A673 (cell line): Measurements from ENCODE around the gene MAB21L2.

Source experiments
- EZH2 ChIP-seq: fragments of 200-600 bp; sonication (generic); IDR thresholded peaks from 2 replicates; pipeline ENCODE4 v1.6.1; 2017; ENCODE audit warnings: borderline replicate concordance, low read depth, mild to moderate bottlenecking, mixed read lengths, antibody characterized with exemption, low read length; ENCODE audit not compliant: poor library complexity, severe bottlenecking
- TF ChIP-seq, protein P1 (sequence below): fragments of 300-800, 200-600 bp; sonication (generic); conservative IDR thresholded peaks from 2 replicates; pipeline ENCODE4 v1.5.1; 2017; ENCODE audit warnings: low read depth, mild to moderate bottlenecking, antibody characterized with exemption, low read length, moderate library complexity, mixed read lengths

DNA sequence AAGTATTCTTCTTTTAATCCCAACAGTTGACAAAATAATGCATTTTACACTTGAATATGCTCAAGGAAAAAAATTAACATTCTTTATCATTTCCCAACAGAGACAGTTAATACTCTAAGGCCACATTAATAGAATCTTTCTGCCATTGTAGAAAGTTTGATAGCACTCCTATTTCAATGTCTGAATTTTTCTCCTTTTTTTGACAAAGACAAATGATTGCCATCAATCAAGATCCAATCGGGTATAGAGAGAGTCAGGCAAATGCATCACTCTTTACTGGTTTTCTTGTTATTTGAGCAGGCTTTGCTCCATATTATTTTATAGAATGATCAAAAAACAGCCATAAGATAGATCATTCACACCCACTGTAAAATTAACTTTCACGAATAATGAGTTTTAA lies 46.1 kb downstream of the MAB21L2 start:
- TF ChIP-seq, protein P1, sequence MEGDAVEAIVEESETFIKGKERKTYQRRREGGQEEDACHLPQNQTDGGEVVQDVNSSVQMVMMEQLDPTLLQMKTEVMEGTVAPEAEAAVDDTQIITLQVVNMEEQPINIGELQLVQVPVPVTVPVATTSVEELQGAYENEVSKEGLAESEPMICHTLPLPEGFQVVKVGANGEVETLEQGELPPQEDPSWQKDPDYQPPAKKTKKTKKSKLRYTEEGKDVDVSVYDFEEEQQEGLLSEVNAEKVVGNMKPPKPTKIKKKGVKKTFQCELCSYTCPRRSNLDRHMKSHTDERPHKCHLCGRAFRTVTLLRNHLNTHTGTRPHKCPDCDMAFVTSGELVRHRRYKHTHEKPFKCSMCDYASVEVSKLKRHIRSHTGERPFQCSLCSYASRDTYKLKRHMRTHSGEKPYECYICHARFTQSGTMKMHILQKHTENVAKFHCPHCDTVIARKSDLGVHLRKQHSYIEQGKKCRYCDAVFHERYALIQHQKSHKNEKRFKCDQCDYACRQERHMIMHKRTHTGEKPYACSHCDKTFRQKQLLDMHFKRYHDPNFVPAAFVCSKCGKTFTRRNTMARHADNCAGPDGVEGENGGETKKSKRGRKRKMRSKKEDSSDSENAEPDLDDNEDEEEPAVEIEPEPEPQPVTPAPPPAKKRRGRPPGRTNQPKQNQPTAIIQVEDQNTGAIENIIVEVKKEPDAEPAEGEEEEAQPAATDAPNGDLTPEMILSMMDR, result no peak
- no peak for TF ChIP-seq EZH2
